ENCODE results near the gene ABCB1.

ABCB1 gene

DNA sequence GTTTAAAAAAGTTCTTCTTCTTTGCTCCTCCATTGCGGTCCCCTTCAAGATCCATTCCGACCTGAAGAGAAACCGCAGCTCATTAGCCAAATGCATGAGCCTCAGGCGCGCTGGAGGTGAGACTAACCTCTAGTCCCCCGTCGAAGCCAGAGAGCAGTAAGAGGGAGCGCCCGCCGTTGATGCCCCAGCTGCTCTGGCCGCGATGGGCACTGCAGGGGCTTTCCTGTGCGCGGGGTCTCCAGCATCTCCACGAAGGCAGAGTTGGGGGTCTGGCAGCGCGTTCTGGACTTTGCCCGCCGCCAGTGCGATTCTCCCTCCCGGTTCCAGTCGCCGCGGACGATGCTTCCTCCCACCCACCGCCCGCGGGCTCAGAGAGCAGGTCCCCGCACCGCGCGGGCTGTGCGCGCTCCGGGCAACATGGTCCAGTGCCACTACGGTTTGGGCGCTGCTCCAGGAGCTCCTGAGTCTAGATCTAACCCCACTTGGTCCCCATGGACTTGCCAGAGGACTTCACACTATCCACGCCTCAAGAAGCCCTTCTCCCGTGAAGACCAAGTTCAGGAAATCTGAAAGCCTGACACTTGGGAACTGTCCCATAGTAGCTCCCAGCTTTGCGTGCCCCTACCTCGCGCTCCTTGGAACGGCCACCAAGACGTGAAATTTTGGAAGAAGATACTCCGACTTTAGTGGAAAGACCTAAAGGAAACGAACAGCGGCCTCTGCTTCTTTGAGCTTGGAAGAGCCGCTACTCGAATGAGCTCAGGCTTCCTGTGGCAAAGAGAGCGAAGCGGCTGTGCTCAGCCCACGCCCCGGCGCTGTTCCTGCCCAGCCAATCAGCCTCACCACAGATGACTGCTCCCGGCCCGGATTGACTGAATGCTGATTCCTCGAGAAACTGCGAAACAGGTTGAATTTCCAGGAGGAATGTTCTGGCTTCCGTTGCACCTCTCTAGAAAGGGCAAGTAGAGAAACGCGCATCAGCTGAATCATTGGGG is at the start of gene ABCB1:
TSS of gene ABCB1 (minus strand) at position 755 of the 995 bp plus-strand sequence. CDS start at position 55, 700 bp downstream.
- Histone ChIP-seq H3K4me3 (ENCODE audit: low read length) (no peak within 1 kb of the TSS), H2AFZ (ENCODE audit: low read depth, low read length) (no peak within 1 kb of the TSS), H3K4me2 (ENCODE audit: low read length) (peak within 1 kb of the TSS; percentile 53)

GRCh38 chr7:87648316-87648715 is 47.6 kb upstream of the ABCB1 start:
- Histone ChIP-seq H4K20me1 (ENCODE audit: insufficient read depth, low read length) (no peaks in the 10 kb centered on the region), H3K4me1 (ENCODE audit: low read length) (no peaks in the 10 kb centered on the region), H3K79me2 (ENCODE audit: low read length) (no peaks in the 10 kb centered on the region), H2AFZ (ENCODE audit: low read depth, low read length) (no peak overlapping the region), H3K27me3 (ENCODE audit: low read depth, low read length) (no peaks in the 10 kb centered on the region), H3K4me2 (ENCODE audit: low read length) (no peak overlapping the region), H3K9ac (ENCODE audit: low read length) (no peak overlapping the region), H3K9me3 (ENCODE audit: insufficient read depth, low read length) (no peaks in the 10 kb centered on the region), H3K27ac (ENCODE audit: low read length) (no peak overlapping the region), H3K4me3 (ENCODE audit: low read length) (no peak overlapping the region), H3K36me3 (replicated peaks; ENCODE audit: low read depth, low read length) (no peaks in the 10 kb centered on the region)
- TF ChIP-seq EZH2phosphoT487 (IDR thresholded peaks at IDR 0.05; ENCODE audit: low read depth), result no peak

More for the DNA sequence above, at the start of gene ABCB1:
- TF ChIP-seq, protein P1, sequence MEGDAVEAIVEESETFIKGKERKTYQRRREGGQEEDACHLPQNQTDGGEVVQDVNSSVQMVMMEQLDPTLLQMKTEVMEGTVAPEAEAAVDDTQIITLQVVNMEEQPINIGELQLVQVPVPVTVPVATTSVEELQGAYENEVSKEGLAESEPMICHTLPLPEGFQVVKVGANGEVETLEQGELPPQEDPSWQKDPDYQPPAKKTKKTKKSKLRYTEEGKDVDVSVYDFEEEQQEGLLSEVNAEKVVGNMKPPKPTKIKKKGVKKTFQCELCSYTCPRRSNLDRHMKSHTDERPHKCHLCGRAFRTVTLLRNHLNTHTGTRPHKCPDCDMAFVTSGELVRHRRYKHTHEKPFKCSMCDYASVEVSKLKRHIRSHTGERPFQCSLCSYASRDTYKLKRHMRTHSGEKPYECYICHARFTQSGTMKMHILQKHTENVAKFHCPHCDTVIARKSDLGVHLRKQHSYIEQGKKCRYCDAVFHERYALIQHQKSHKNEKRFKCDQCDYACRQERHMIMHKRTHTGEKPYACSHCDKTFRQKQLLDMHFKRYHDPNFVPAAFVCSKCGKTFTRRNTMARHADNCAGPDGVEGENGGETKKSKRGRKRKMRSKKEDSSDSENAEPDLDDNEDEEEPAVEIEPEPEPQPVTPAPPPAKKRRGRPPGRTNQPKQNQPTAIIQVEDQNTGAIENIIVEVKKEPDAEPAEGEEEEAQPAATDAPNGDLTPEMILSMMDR (IDR thresholded peaks at IDR 0.05; ENCODE audit: low read depth, low read length), result no peak
- no peak for TF ChIP-seq EZH2phosphoT487 (IDR thresholded peaks at IDR 0.05; ENCODE audit: low read depth)
- Histone ChIP-seq H3K79me2 (ENCODE audit: low read length) (no peaks in the 10 kb centered on the region), H3K9ac (ENCODE audit: low read length) (no peak within 1 kb of the TSS), H3K27me3 (ENCODE audit: low read depth, low read length) (no peaks in the 10 kb centered on the region), H4K20me1 (ENCODE audit: insufficient read depth, low read length) (no peaks in the 10 kb centered on the region), H3K36me3 (replicated peaks; ENCODE audit: low read depth, low read length) (no peaks in the 10 kb centered on the region), H3K9me3 (ENCODE audit: insufficient read depth, low read length) (no peaks in the 10 kb centered on the region), H3K27ac (ENCODE audit: low read length) (no peak within 1 kb of the TSS), H3K4me1 (ENCODE audit: low read length) (peaks cover 8% of the 10 kb centered on the region)

DNA sequence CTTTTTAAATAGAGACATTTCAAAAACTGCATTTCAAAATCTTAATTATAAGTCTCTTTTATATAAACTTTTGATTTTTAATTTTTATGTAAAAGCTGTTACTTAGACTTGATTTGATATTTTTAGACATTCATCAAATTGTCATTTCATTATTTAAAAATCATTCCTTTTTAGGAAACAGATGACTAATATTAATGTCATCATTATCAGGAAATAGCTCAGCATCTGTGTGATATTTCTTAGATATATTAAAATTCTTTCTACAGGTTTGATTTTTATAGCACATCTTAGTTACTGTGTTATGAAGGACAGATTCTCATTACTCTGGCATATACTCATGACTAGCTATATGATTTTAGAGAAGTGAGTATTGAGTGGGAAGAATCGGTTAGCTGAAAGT is 44.8 kb upstream of the ABCB1 start:
- Histone ChIP-seq H3K4me1 (ENCODE audit: low read length) (no peaks in the 10 kb centered on the region), H2AFZ (ENCODE audit: low read depth, low read length) (no peak overlapping the region), H3K9me3 (ENCODE audit: insufficient read depth, low read length) (no peaks in the 10 kb centered on the region), H3K4me3 (ENCODE audit: low read length) (no peak overlapping the region), H3K27ac (ENCODE audit: low read length) (no peak overlapping the region), H4K20me1 (ENCODE audit: insufficient read depth, low read length) (no peaks in the 10 kb centered on the region), H3K9ac (ENCODE audit: low read length) (no peak overlapping the region), H3K27me3 (ENCODE audit: low read depth, low read length) (no peaks in the 10 kb centered on the region), H3K36me3 (replicated peaks; ENCODE audit: low read depth, low read length) (no peaks in the 10 kb centered on the region), H3K4me2 (ENCODE audit: low read length) (no peak overlapping the region), H3K79me2 (ENCODE audit: low read length) (no peaks in the 10 kb centered on the region)
- TF ChIP-seq, protein P1 (IDR thresholded peaks at IDR 0.05; ENCODE audit: low read depth, low read length), result no peak

DNA sequence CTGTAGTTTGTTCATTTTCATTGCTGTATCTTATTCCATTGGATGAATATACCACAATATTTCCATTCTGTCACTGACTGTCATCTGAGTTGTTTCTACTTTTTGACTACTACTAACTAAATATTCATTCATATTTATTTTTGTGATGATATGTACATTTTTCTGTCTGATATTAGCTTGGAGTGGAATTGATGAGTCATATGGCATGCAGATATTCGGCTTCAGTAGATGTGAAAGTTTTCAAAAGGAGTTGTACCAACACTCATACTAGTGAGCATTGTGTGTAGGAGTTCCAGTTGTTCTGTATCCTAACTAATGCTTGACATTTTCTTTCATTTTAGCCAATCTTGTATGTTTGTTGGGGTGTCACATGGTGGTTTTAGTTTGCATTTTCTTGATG is 35.2 kb upstream of the ABCB1 start:
- H3K4me3 ChIP-seq (ENCODE audit: low read length), result no peak overlapping the region
- no peak overlapping the region for H3K4me2 ChIP-seq (ENCODE audit: low read length)
- H3K4me1 ChIP-seq (ENCODE audit: low read length), result no peaks in the 10 kb centered on the region
- no peaks in the 10 kb centered on the region for H4K20me1 ChIP-seq (ENCODE audit: insufficient read depth, low read length)
- no peaks in the 10 kb centered on the region for H3K27me3 ChIP-seq (ENCODE audit: low read depth, low read length)
- no peak overlapping the region for H2AFZ ChIP-seq (ENCODE audit: low read depth, low read length)
- H3K9ac ChIP-seq (ENCODE audit: low read length), result no peak overlapping the region
- no peaks in the 10 kb centered on the region for H3K79me2 ChIP-seq (ENCODE audit: low read length)
- no peak overlapping the region for H3K27ac ChIP-seq (ENCODE audit: low read length)
- H3K36me3 ChIP-seq (replicated peaks; ENCODE audit: low read depth, low read length), result no peaks in the 10 kb centered on the region
- peaks cover 9% of the 10 kb centered on the region; the same call in 1 of the 2 replicates for H3K9me3 ChIP-seq (ENCODE audit: insufficient read depth, low read length)
- TF ChIP-seq EZH2phosphoT487 (IDR thresholded peaks at IDR 0.05; ENCODE audit: low read depth), result no peak
- TF ChIP-seq, protein P1 (IDR thresholded peaks at IDR 0.05; ENCODE audit: low read depth, low read length), result no peak
